Ishikawa (cell line): ENCODE data around the gene RREB1.

Experiments used
- CEBPB ChIP-seq: IDR thresholded peaks from 2 replicates; pipeline ENCODE4 v1.6.1; 2012
- CREB1 ChIP-seq: IDR thresholded peaks from 2 replicates; pipeline ENCODE4 v1.6.1; 2012; ENCODE audit warnings: low read depth
- EP300 ChIP-seq: IDR thresholded peaks from 2 replicates; pipeline ENCODE4 v1.6.1; 2012; ENCODE audit warnings: borderline replicate concordance
- RAD21 ChIP-seq: IDR thresholded peaks from 2 replicates; pipeline ENCODE4 v1.6.1; 2012; ENCODE audit warnings: low read depth
- REST ChIP-seq: IDR thresholded peaks from 2 replicates; pipeline ENCODE4 v1.6.1; 2012; ENCODE audit warnings: low read depth, mild to moderate bottlenecking
- TAF1 ChIP-seq: IDR thresholded peaks from 2 replicates; pipeline ENCODE4 v1.6.1; 2012; ENCODE audit warnings: low read depth, mild to moderate bottlenecking
- TCF12 ChIP-seq: IDR thresholded peaks from 2 replicates; pipeline ENCODE4 v1.6.1; 2012; ENCODE audit warnings: low read depth
- TEAD4 ChIP-seq: IDR thresholded peaks from 2 replicates; pipeline ENCODE4 v1.6.1; 2012
- YY1 ChIP-seq: IDR thresholded peaks from 2 replicates; pipeline ENCODE4 v1.6.1; 2012; ENCODE audit warnings: low read depth
- ZBTB7A ChIP-seq: IDR thresholded peaks from 2 replicates; pipeline ENCODE4 v1.6.1; 2012; ENCODE audit warnings: low read depth
- TF ChIP-seq, protein P1 (sequence below): IDR thresholded peaks from 2 replicates; pipeline ENCODE4 v1.6.1; 2012
- TF ChIP-seq, protein P2 (sequence below): IDR thresholded peaks from 2 replicates; pipeline ENCODE4 v1.6.1; 2012

DNA sequence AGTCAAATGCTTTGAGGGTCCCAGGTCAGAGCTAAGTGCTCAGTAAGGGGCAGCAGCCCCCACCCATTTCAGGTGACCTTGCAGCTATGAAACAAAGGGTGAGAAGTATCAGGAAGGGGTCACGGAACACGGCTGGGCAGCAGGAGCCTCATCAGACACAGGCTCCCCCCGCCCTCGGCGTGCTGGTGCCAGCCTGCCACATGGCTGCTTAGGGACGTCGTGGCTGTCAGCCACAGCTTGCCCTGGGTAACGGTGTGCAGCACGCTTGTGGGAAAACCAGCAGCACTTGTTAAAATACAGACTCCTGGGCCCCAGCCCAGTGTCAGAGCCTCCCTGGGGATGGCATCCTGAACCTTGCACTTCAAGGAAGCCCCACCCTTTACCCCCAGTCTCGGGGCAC is 165.9 kb downstream of the RREB1 start:
- no peak for TF ChIP-seq REST
- TF ChIP-seq, protein P1, sequence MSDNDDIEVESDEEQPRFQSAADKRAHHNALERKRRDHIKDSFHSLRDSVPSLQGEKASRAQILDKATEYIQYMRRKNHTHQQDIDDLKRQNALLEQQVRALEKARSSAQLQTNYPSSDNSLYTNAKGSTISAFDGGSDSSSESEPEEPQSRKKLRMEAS: no peak
- TF ChIP-seq YY1: no peak
- TF ChIP-seq CEBPB: no peak
- TF ChIP-seq EP300: no peak
- TF ChIP-seq CREB1: no peak
- TF ChIP-seq, protein P2, sequence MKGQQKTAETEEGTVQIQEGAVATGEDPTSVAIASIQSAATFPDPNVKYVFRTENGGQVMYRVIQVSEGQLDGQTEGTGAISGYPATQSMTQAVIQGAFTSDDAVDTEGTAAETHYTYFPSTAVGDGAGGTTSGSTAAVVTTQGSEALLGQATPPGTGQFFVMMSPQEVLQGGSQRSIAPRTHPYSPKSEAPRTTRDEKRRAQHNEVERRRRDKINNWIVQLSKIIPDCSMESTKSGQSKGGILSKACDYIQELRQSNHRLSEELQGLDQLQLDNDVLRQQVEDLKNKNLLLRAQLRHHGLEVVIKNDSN: no peak
- no peak for TF ChIP-seq TAF1
- TF ChIP-seq RAD21: no peak
- no peak for TF ChIP-seq TEAD4
- TF ChIP-seq ZBTB7A: no peak
- no peak for TF ChIP-seq TCF12
